Gastrocnemius medialis (tissue), 4 donors: ENCODE data around the gene ACOX2.

Experiments used
- POLR2A ChIP-seq, 2 donors: fragments of 450-650 bp; IDR thresholded peaks; one replicate each; pipeline ENCODE4 v1.6.1; 2017; ENCODE audit warnings: antibody characterized with exemption in 2 of 2, mild to moderate bottlenecking in 2 of 2, moderate library complexity in 2 of 2
- TF ChIP-seq, protein P1 (sequence below), 5 experiments: fragments of 450-650 bp in 3 of 5; fragments of 200-600 bp in 2 of 5; sonication (generic) in 2 of 5; IDR thresholded peaks in 4 of 5; conservative IDR thresholded peaks in 1 of 5; 1 replicate in 4 of 5; 2 replicates in 1 of 5; pipeline ENCODE4 v1.5.1; 2016 to 2019; ENCODE audit warnings: antibody characterized with exemption in 5 of 5, mild to moderate bottlenecking in 3 of 5, moderate library complexity in 3 of 5

DNA sequence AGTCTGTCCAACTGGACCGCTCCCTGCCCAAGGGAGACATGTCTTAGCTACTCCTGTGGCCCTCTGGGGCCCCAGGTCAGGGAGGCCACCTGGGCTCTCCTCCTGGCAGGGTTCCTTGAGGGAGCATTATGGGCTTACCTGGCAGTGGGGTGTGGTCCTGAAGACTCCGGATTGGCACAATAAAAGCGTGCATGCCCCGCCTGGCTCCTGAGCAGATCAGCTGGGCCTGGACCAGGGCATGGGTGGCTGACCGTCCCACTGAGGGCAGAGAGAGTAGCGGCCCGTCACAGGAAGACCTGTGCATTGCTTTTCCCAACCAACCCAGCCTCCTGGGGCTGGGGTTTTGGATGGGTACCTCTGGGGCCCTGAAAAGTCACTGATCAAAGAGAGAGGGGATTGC is 5.4 kb downstream of the ACOX2 start:
- TF ChIP-seq POLR2A (IDR thresholded peaks at IDR 0.05): no peak
- TF ChIP-seq, protein P1, sequence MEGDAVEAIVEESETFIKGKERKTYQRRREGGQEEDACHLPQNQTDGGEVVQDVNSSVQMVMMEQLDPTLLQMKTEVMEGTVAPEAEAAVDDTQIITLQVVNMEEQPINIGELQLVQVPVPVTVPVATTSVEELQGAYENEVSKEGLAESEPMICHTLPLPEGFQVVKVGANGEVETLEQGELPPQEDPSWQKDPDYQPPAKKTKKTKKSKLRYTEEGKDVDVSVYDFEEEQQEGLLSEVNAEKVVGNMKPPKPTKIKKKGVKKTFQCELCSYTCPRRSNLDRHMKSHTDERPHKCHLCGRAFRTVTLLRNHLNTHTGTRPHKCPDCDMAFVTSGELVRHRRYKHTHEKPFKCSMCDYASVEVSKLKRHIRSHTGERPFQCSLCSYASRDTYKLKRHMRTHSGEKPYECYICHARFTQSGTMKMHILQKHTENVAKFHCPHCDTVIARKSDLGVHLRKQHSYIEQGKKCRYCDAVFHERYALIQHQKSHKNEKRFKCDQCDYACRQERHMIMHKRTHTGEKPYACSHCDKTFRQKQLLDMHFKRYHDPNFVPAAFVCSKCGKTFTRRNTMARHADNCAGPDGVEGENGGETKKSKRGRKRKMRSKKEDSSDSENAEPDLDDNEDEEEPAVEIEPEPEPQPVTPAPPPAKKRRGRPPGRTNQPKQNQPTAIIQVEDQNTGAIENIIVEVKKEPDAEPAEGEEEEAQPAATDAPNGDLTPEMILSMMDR (IDR thresholded peaks at IDR 0.05 in 4 of 5, conservative IDR thresholded peaks at IDR 0.05 in 1 of 5): no peak
